ENCODE measurements around the gene LAT.

Gene LAT

GRCh38 chr16:29009050-29009837 is 24.4 kb downstream of the LAT start:
- no peak for TF ChIP-seq CREB1 (IDR thresholded peaks at IDR 0.05; ENCODE audit: low read depth)
- TF ChIP-seq TEAD4 (IDR thresholded peaks at IDR 0.05) = no peak
- TF ChIP-seq CEBPB (IDR thresholded peaks at IDR 0.05) = no peak
- TF ChIP-seq RAD21 (IDR thresholded peaks at IDR 0.05; ENCODE audit: low read depth) = no peak
- TF ChIP-seq EP300 (IDR thresholded peaks at IDR 0.05; ENCODE audit: borderline replicate concordance) = no peak
- TF ChIP-seq FOXM1 (IDR thresholded peaks at IDR 0.05; ENCODE audit: borderline replicate concordance, low read depth) = no peak
- no peak for TF ChIP-seq TAF1 (IDR thresholded peaks at IDR 0.05; ENCODE audit: low read depth)
- no peak for TF ChIP-seq TCF12 (IDR thresholded peaks at IDR 0.05; ENCODE audit: low read depth)

GRCh38 chr16:29009838-29010166 is 24.9 kb downstream of the LAT start:
- no peak for TF ChIP-seq TCF12 (IDR thresholded peaks at IDR 0.05; ENCODE audit: low read depth)
- TF ChIP-seq EGR1 (IDR thresholded peaks at IDR 0.05) = no peak
- no peak for TF ChIP-seq YY1 (IDR thresholded peaks at IDR 0.05; ENCODE audit: low read depth)
- no peak for TF ChIP-seq ZBTB7A (IDR thresholded peaks at IDR 0.05; ENCODE audit: low read depth)
- no peak for TF ChIP-seq USF1 (IDR thresholded peaks at IDR 0.05)
- no peak for TF ChIP-seq REST (IDR thresholded peaks at IDR 0.05; ENCODE audit: low read depth)
- TF ChIP-seq CEBPB (IDR thresholded peaks at IDR 0.05) = no peak
- TF ChIP-seq TEAD4 (IDR thresholded peaks at IDR 0.05) = no peak
- no peak for TF ChIP-seq TAF1 (IDR thresholded peaks at IDR 0.05; ENCODE audit: low read depth)
- no peak for TF ChIP-seq EP300 (IDR thresholded peaks at IDR 0.05; ENCODE audit: borderline replicate concordance)
- no peak for TF ChIP-seq NFIC (IDR thresholded peaks at IDR 0.05)
- no peak for TF ChIP-seq MAX (IDR thresholded peaks at IDR 0.05)

- TF ChIP-seq FOXM1 (IDR thresholded peaks at IDR 0.05; ENCODE audit: borderline replicate concordance, low read depth) (no peak), TCF12 (IDR thresholded peaks at IDR 0.05; ENCODE audit: low read depth) (no peak), CREB1 (IDR thresholded peaks at IDR 0.05; ENCODE audit: low read depth) (no peak), CEBPB (IDR thresholded peaks at IDR 0.05) (no peak), YY1 (IDR thresholded peaks at IDR 0.05; ENCODE audit: low read depth) (no peak), EP300 (IDR thresholded peaks at IDR 0.05; ENCODE audit: borderline replicate concordance) (no peak), MAX (IDR thresholded peaks at IDR 0.05) (no peak), TAF1 (IDR thresholded peaks at IDR 0.05; ENCODE audit: low read depth) (no peak), NFIC (IDR thresholded peaks at IDR 0.05) (no peak), REST (IDR thresholded peaks at IDR 0.05; ENCODE audit: low read depth) (no peak), EGR1 (IDR thresholded peaks at IDR 0.05) (no peak), ZBTB7A (IDR thresholded peaks at IDR 0.05; ENCODE audit: low read depth) (no peak), TEAD4 (IDR thresholded peaks at IDR 0.05) (no peak), USF1 (IDR thresholded peaks at IDR 0.05) (no peak)
Observed at GRCh38 chr16:29011112-29011511, 26.3 kb downstream of the LAT start.

- no peak for TF ChIP-seq ZBTB7A (IDR thresholded peaks at IDR 0.05; ENCODE audit: low read depth)
- no peak for TF ChIP-seq CEBPB (IDR thresholded peaks at IDR 0.05)
- TF ChIP-seq MAX (IDR thresholded peaks at IDR 0.05) = no peak
- TF ChIP-seq EP300 (IDR thresholded peaks at IDR 0.05; ENCODE audit: borderline replicate concordance) = no peak
- no peak for TF ChIP-seq CREB1 (IDR thresholded peaks at IDR 0.05; ENCODE audit: low read depth)
- no peak for TF ChIP-seq EGR1 (IDR thresholded peaks at IDR 0.05)
- no peak for TF ChIP-seq USF1 (IDR thresholded peaks at IDR 0.05)
- TF ChIP-seq TEAD4 (IDR thresholded peaks at IDR 0.05) = no peak
- TF ChIP-seq TCF12 (IDR thresholded peaks at IDR 0.05; ENCODE audit: low read depth) = no peak
- no peak for TF ChIP-seq NFIC (IDR thresholded peaks at IDR 0.05)
- no peak for TF ChIP-seq TAF1 (IDR thresholded peaks at IDR 0.05; ENCODE audit: low read depth)
- TF ChIP-seq YY1 (IDR thresholded peaks at IDR 0.05; ENCODE audit: low read depth) = no peak
- TF ChIP-seq REST (IDR thresholded peaks at IDR 0.05; ENCODE audit: low read depth) = no peak
- TF ChIP-seq RAD21 (IDR thresholded peaks at IDR 0.05; ENCODE audit: low read depth) = no peak
- no peak for TF ChIP-seq FOXM1 (IDR thresholded peaks at IDR 0.05; ENCODE audit: borderline replicate concordance, low read depth)
Observed at GRCh38 chr16:29011851-29012250, 27.0 kb downstream of the LAT start.
